ENCODE measurements around the gene GBA3.

DNA sequence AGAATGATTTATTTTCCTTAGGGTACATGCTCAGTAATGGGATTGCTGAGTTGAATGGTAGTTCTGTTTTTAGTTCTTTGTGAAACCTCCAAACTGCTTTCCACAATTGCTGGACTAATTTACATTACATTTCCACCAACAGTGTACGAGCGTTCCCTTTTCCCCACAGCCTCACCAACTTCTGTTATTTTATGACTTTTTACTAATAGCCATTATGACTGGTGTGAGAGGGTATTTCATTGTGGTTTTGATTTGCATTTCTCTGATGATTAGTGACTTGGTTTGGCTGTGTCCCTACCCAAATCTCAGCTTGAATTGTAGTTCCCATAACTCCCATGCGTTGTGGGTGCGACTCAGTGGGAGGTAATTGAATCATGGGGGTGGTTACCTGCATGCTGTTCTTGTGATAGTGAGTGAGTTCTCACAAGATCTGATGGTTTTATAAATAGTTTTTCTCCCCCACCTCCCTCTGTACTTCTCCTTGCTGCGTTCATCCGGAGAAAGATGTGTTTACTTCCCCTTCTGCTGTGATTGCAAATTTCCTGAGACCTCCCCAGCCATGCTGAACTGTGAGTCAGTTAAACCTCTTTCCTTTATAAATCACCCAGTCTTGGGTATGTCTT, 95.1 kb downstream of the GBA3 start:
- no peak for TF ChIP-seq EZH2 (IDR thresholded peaks at IDR 0.05; ENCODE audit: borderline replicate concordance, low read depth, low read length, severe bottlenecking)
- no peak for TF ChIP-seq FOS (IDR thresholded peaks at IDR 0.05; ENCODE audit: borderline replicate concordance, insufficient read depth, low read length)
- TF ChIP-seq, protein P1, sequence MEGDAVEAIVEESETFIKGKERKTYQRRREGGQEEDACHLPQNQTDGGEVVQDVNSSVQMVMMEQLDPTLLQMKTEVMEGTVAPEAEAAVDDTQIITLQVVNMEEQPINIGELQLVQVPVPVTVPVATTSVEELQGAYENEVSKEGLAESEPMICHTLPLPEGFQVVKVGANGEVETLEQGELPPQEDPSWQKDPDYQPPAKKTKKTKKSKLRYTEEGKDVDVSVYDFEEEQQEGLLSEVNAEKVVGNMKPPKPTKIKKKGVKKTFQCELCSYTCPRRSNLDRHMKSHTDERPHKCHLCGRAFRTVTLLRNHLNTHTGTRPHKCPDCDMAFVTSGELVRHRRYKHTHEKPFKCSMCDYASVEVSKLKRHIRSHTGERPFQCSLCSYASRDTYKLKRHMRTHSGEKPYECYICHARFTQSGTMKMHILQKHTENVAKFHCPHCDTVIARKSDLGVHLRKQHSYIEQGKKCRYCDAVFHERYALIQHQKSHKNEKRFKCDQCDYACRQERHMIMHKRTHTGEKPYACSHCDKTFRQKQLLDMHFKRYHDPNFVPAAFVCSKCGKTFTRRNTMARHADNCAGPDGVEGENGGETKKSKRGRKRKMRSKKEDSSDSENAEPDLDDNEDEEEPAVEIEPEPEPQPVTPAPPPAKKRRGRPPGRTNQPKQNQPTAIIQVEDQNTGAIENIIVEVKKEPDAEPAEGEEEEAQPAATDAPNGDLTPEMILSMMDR (IDR thresholded peaks at IDR 0.05; ENCODE audit: extremely low read depth in 1 of 2, insufficient read depth in 1 of 2, low read depth in 1 of 2, low read length in 2 of 2): no peak
- no peak for TF ChIP-seq POLR2A (IDR thresholded peaks at IDR 0.05; ENCODE audit: low read depth, low read length)
- no peak for TF ChIP-seq JUN (IDR thresholded peaks at IDR 0.05; ENCODE audit: borderline replicate concordance, insufficient read depth, insufficient read length, low read depth)
- TF ChIP-seq, protein P2, sequence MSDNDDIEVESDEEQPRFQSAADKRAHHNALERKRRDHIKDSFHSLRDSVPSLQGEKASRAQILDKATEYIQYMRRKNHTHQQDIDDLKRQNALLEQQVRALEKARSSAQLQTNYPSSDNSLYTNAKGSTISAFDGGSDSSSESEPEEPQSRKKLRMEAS (IDR thresholded peaks at IDR 0.05; ENCODE audit: insufficient read depth, insufficient read length): no peak

Data from endothelial cell of umbilical vein (primary cell).